Choroid plexus epithelial cell (primary cell): Measurements from ENCODE around the gene RNPEPL1.

Experiments
- DNase-seq: peaks from one replicate; pipeline ENCODE4 v3.0.0-alpha.2; 2010; ENCODE audit warnings: low read depth
- H3K4me3 ChIP-seq: 2 replicates; pipeline ENCODE4 v1.5.1; 2011; ENCODE audit warnings: low read depth, mild to moderate bottlenecking, control low read depth, low read length, moderate library complexity
- CTCF ChIP-seq: conservative IDR thresholded peaks from 2 replicates; pipeline ENCODE4 v1.5.1; 2011; ENCODE audit warnings: low read depth, mild to moderate bottlenecking, control low read depth, inconsistent platforms, low read length, moderate library complexity

The RNPEPL1 gene

GRCh38 chr2:240576436-240577205 is 8.3 kb downstream of the RNPEPL1 start:
- TF ChIP-seq CTCF: no peak
- H3K4me3 ChIP-seq: no peak overlapping the region
- DNase-seq: no peak

- no peak for DNase-seq
- H3K4me3 ChIP-seq: no peak overlapping the region
- no peak for TF ChIP-seq CTCF
Observed at GRCh38 chr2:240577281-240578109, 9.2 kb downstream of the RNPEPL1 start.

- no peak for TF ChIP-seq CTCF
Observed at GRCh38 chr2:240578110-240578450, 9.8 kb downstream of the RNPEPL1 start.

GRCh38 chr2:240578488-240578887 is 10.2 kb downstream of the RNPEPL1 start:
- no peak for DNase-seq
- TF ChIP-seq CTCF: no peak
- H3K4me3 ChIP-seq: no peak overlapping the region

More at GRCh38 chr2:240578110-240578450, 9.8 kb downstream of the RNPEPL1 start:
- no peak overlapping the region for H3K4me3 ChIP-seq
- no peak for DNase-seq

- TF ChIP-seq CTCF: no peak
- no peak for DNase-seq
- H3K4me3 ChIP-seq: no peak overlapping the region
Observed at GRCh38 chr2:240579071-240579762, 10.9 kb downstream of the RNPEPL1 start.

GRCh38 chr2:240579771-240580614 is 11.7 kb downstream of the RNPEPL1 start:
- DNase-seq: peak; percentile 87
- TF ChIP-seq CTCF: peak; percentile 6
- H3K4me3 ChIP-seq: no peak overlapping the region
